COLO668 (cell line): ENCODE measurements around the gene NPBWR2.
"Not testable (repeated sequence)": the region's sequence is repeated elsewhere in the genome, so short reads cannot be mapped to it uniquely, and the experiment has no call there.

ENCODE experiments used
- DNase-seq: peaks from one replicate; lab custom pipeline; 2025; ENCODE audit not compliant: unreplicated experiment; lab: John Stamatoyannopoulos, UW

Gene NPBWR2

GRCh38 chr20:64119301-64119680 is 11.9 kb upstream of the NPBWR2 start:
- no peak for DNase-seq

DNA sequence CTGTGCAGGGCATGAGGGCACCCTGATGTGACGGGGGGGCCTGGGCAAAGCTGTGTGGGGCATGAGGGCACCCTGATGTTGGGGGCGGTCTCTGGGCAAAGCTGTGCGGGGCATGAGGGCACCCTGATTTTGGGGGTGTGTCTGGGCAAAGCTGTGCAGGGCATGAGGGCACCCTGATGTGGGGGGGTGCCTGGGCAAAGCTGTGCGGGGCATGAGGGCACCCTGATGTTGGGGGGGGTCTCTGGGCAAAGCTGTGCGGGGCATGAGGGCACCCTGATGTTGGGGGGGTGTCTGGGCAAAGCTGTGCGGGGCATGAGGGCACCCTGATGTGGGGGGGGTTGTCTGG is 10.0 kb upstream of the NPBWR2 start:
- DNase-seq: not testable (repeated sequence)

DNA sequence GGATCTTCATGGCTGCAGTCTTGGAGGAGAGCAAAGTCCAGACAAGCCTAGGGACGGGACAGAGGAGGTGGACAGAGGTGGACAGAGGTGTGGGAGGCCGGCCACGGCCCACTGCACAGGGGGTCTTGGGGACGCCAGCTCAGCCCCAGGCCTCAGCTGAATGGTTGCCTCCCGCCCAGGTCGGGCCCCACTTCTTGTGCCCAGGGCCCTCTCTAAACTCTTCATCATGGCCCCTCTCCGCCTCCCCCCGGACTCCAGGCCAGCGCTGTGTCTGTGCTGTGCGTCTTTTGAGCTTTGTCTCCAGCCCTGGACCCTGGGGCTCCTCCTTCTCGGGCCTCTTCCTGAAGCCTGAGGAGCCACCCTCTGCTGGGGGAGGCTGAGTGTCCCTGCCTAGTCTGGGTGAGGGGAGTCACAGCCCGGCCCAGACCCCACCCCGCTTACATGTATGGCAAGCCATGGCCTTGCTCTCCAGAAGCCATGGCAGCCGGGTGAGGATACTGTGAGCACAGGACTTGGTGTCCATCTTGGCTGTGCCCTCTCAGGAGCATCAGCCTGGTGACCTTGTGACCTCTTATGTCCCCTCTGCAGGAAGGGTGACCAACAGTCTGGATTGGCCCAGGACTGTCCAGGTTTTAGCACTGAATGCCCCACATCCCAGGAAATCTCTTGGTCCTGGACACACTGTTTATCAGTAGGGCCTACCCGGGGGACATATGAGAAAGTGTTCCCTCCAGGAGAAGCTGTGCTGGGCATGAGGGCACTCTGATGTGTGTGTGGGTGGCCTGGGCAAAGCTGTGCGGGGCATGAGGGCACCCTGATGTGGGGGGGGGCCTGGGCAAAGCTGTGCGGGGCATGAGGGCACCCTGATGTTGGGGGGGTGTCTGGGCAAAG is 9.4 kb upstream of the NPBWR2 start:
- DNase-seq: no peak

- DNase-seq: no peak
These were observed 8.7 kb upstream of the NPBWR2 start for GRCh38 chr20:64116016-64116415.

DNA sequence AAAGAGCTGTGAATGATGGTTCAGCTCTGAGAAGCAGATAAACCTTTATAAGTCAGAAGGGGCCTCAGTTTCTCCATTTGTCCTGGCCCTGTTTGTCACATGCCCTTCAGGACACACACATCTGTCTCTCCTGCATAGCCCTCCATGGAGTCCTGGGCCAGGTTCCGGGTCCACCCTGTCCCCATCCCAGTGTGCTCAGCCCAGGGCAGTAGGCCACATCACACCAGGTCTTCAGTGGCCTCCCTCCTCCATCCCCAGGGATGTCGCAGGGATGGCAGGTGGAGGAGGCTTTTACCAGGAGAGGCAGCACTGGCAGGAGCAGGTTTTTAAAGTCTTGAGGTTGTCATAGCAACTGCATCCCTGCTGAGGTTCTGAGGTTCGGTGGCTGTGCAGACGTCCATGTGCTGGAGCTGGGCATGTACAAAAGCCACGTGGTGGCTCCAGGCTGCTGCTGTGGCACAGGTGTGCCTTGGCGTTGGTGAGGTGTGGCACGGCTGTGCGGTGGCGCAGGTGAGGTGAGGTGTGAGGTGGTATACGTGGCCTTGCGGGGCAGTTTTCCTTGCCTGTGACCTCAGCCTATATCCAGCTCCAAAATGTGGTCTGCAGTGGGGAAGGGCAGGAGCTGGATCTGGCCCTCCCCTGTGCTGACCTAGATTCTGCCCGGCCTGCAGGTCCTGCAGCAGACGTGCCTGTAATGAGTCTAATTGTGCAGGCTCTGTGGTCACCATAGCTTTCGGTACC is 8.0 kb upstream of the NPBWR2 start:
- no peak for DNase-seq

DNA sequence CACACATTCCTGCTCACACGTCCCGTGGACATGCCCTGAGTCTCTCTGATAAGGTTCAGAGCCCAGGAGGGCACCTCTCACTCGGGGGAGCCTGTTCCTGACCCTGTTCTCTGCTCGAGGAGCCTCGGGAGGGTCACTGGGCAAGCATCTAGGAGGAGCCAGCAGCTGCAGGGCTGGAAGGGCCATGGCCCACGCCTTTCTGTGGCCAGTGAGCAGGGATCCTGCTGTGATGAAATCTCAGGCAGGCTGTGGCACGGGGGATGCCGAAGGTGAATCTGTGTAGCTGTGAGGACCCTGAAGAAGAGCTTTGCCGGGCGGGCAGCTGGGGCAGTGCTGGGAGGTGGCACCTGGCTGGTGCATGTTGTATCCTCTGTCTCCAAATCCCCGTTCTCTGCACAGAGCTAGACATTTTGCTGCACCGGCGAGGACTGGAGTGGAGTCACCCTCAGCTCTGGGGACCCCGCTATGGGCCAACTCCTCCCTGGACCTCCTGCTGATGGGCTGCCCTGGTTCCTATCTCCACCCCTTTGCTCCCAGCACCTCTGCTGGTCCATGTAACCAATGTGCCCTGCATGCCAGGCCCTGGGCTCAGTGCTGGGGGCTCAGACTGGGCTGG is 7.1 kb upstream of the NPBWR2 start:
- DNase-seq: no peak

DNA sequence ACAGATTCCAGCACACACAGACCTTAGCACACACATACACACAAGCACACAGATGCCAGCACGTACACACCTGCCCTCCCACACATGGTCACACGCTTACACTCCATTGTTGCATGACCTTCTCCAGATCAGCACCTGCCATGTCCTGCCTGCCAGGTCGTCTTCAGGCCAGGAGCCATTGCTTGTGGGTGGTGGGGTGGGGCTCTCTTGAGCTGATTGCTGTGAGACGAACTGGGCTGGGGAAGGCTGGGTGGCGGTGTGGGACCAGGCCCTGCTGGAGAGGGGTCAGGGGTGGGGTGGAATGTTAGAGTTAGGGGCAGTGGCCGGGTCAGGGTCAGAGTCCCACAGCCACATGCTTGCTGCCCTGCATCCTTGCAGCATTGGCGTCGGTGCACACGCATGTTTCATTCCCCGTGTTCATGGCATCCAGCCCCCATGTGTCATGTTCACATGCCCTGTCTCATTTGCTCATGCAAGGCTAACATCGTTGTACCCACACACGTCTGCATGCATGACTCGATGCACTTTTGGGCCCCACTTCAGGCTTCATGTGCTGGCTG is 6.5 kb upstream of the NPBWR2 start:
- DNase-seq: no peak

DNA sequence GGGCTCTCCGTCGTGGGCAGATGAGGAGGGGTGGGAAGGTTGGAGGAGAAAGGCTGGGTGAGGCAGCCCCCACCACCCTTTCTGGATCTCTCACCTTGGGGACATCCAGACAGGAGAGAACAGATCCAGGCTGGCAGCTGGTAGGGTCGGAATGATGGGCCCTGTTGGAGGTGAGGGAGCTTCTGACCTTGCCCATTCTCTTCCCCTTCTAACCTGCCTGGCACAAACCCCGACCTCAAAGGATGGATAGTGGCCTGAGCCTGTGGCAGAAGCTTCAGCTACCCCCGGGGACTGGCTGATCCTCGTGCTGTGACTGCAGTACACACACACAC is 6.0 kb upstream of the NPBWR2 start:
- no peak for DNase-seq

GRCh38 chr20:64112691-64113443 is 5.5 kb upstream of the NPBWR2 start:
- DNase-seq: no peak

GRCh38 chr20:64111841-64112641 is 4.7 kb upstream of the NPBWR2 start:
- no peak for DNase-seq

- DNase-seq: peak; percentile 46
These were observed 3.2 kb upstream of the NPBWR2 start for GRCh38 chr20:64110411-64111068.

- DNase-seq: no peak
These were observed 2.5 kb upstream of the NPBWR2 start for GRCh38 chr20:64109831-64110391.

GRCh38 chr20:64108731-64109681 is 1.6 kb upstream of the NPBWR2 start:
- DNase-seq: no peak

GRCh38 chr20:64107736-64108457 is 532 bp upstream of the NPBWR2 start:
- DNase-seq: no peak

- DNase-seq: no peak
These were observed 867 bp downstream of the NPBWR2 start for GRCh38 chr20:64106435-64106961.

DNA sequence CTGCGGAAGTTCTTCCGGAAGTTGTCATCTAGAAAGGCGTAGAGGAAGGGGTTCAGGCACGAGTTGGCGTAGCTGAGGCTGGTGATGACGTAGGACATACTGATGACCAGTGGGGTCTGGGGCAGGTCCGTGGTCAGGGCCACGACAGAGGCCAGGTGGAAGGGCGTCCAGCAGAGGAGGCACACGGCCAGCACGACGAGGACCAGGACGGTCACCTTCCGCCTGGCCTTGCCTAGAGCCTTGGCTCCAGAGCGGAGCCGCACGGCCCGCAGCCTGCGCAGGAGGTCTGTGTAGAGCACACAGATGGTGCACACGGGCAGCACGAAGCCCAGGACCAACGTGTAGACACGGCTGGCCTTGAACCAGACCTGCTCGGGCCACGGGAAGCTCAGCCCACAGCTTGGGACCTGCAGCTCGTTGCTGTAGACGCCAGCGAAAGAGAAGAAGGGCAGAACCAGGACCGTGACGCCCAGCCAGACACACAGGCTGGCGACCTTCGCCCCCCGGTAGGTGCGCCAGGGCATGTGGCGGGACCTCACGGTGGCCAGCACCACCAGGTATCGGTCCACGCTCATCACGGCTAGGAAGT is 1.4 kb downstream of the NPBWR2 start:
- no peak for DNase-seq
